Gastrocnemius medialis (tissue), 4 donors: Measurements from ENCODE around the gene MAB21L3. TPM values are rescaled to one million over a fixed set of nuclear protein-coding genes. Genes with fewer than 3 reads are reported as not detected.
A peak's percentile ranks its signal among the peaks of the same experiment; 100 is the strongest.

Source experiments
- ATAC-seq, 2 donors: fragments of 150-250 bp; one replicate each; pipeline ENCODE4 v1.9.1; 2016
- DNase-seq, 2 donors: peaks; one replicate each; pipeline ENCODE4 v3.0.0-alpha.2; 2019
- H3K27ac ChIP-seq, 4 donors: fragments of 200-600 bp; sonication (generic); 1 replicate in 1 of 4; 2 replicates in 3 of 4; pipeline ENCODE4 v1.5.1; 2016 to 2018; ENCODE audit warnings: mild to moderate bottlenecking in 2 of 4, moderate library complexity in 1 of 4
- H3K27me3 ChIP-seq, 3 donors: fragments of 200-600 bp; sonication (generic) in 2 of 3; 1 replicate in 1 of 3; 2 replicates in 2 of 3; pipeline versions ENCODE4 v1.5.1 to v1.6.0; 2016 to 2019; ENCODE audit warnings: mild to moderate bottlenecking in 1 of 3, moderate library complexity in 1 of 3
- H3K36me3 ChIP-seq, 2 donors: fragments of 200-600 bp; sonication (generic) in 1 of 2; one replicate each; pipeline ENCODE4 v1.5.1; 2017 to 2018
- H3K4me1 ChIP-seq, 2 donors: fragments of 200-600 bp; sonication (generic) in 1 of 2; one replicate each; pipeline ENCODE4 v1.5.1; 2016 to 2017; ENCODE audit warnings: mild to moderate bottlenecking in 2 of 2
- H3K4me3 ChIP-seq, 4 donors: fragments of 200-600 bp; sonication (generic) in 3 of 4; 1 replicate in 1 of 4; 2 replicates in 3 of 4; pipeline ENCODE4 v1.5.1; 2016 to 2019; ENCODE audit warnings: mild to moderate bottlenecking in 2 of 4
- H3K9me3 ChIP-seq, 3 donors: fragments of 200-600 bp; sonication (generic) in 2 of 3; 1 replicate in 1 of 3; 2 replicates in 2 of 3; pipeline ENCODE4 v1.5.1; 2016 to 2019
- CTCF ChIP-seq, 5 experiments: fragments of 450-650 bp in 3 of 5; fragments of 200-600 bp in 2 of 5; sonication (generic) in 2 of 5; IDR thresholded peaks in 4 of 5; conservative IDR thresholded peaks in 1 of 5; 1 replicate in 4 of 5; 2 replicates in 1 of 5; pipeline ENCODE4 v1.5.1; 2016 to 2019; ENCODE audit warnings: antibody characterized with exemption in 5 of 5, mild to moderate bottlenecking in 3 of 5, moderate library complexity in 3 of 5
- POLR2A ChIP-seq, 2 donors: fragments of 450-650 bp; IDR thresholded peaks; one replicate each; pipeline ENCODE4 v1.6.1; 2017; ENCODE audit warnings: antibody characterized with exemption in 2 of 2, mild to moderate bottlenecking in 2 of 2, moderate library complexity in 2 of 2
- in situ Hi-C, 4 donors: fragments of 200-750 bp; cut with MboI; loops; one replicate each; pipeline versions ENCODE4 v1.15.0 to v1.8.0; 2017; ENCODE audit warnings: low sequenced_read_pairs in 4 of 4
- intact Hi-C: fragments of 100-400 bp; cut with DNase I; formaldehyde crosslinking; loops from one replicate; pipeline ENCODE4 v1.15.1; 2023; ENCODE audit warnings: low total_unique reads
- total RNA-seq, 4 donors: library from RNA; depleted of rRNA; stranded (reverse); fragments of >200 nt; gene quantifications; one replicate each; pipeline versions ENCODE4 v1.1.0 to v1.2.3, GENCODE V29; 2016

Gene MAB21L3
- total RNA-seq, 4 donors from 2014 or later = 0.07 to 2.0 (median 0.16) TPM; not detected in 1

DNA sequence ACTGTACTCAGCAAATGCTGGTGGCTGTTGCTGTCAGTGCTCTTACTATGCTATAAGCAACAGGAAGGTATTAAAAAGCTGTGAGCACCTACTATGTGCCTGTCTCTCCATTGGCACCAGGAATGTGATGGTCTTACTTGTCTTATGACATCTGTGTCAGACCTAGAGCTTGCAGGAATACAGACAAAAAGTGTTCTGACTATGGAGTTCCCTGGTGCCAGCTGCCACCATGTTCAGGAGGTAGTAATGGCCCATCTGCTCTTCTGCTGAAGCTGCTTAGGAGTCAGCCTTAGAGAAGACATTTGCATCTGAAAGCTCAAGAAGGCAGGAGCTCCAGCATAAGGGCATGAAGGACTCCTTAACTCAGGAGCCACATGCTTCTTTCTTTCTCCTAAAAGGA lies 52.3 kb downstream of the MAB21L3 start:
- ATAC-seq (no peak), DNase-seq (no peak)
- H3K4me3 ChIP-seq = no peak overlapping the region
- TF ChIP-seq CTCF (IDR thresholded peaks at IDR 0.05 in 4 of 5, conservative IDR thresholded peaks at IDR 0.05 in 1 of 5) = no peak
- TF ChIP-seq POLR2A (IDR thresholded peaks at IDR 0.05) = no peak
- H3K36me3 ChIP-seq = no peaks in the 10 kb centered on the region
- intact Hi-C loops (no loop called here), in situ Hi-C loops (loop anchor here in 1 of 4 donors (25.0 kb wide), 1 partner anchor 199 kb away; the partner anchor contains the start of gene ATP1A1)
- H3K27me3 ChIP-seq = no peaks in the 10 kb centered on the region
- no peaks in the 10 kb centered on the region for H3K9me3 ChIP-seq
- H3K4me1 ChIP-seq = peaks cover 0 to 13% of the 10 kb centered on the region in 2 donors
- no peak overlapping the region for H3K27ac ChIP-seq

- Histone ChIP-seq H3K4me1 (peaks cover 0 to 13% of the 10 kb centered on the region in 2 donors), H3K36me3 (no peaks in the 10 kb centered on the region), H3K9me3 (no peaks in the 10 kb centered on the region), H3K27me3 (no peaks in the 10 kb centered on the region), H3K27ac (peak overlapping the region in 3 of 4 donors; percentile 43 to 66 (median 52)), H3K4me3 (no peak overlapping the region)
- DNase-seq = no peak
- in situ Hi-C loops (loop anchor here in 1 of 4 donors (25.0 kb wide), 1 partner anchor 198 kb away; the partner anchor contains the start of gene ATP1A1), intact Hi-C loops (no loop called here)
- no peak for ATAC-seq
- TF ChIP-seq CTCF (IDR thresholded peaks at IDR 0.05 in 4 of 5, conservative IDR thresholded peaks at IDR 0.05 in 1 of 5) (no peak), POLR2A (IDR thresholded peaks at IDR 0.05) (no peak)
These were observed 53.0 kb downstream of the MAB21L3 start for GRCh38 chr1:116164150-116164549.

GRCh38 chr1:116164604-116165368 lies 53.6 kb downstream of the MAB21L3 start:
- in situ Hi-C loops = loop anchor here in 1 of 4 donors (25.0 kb wide), 1 partner anchor 198 kb away; the partner anchor contains the start of gene ATP1A1
- Histone ChIP-seq H3K4me3 (no peak overlapping the region), H3K27me3 (no peaks in the 10 kb centered on the region), H3K27ac (peak overlapping the region; percentile 14 to 66 (median 48)), H3K9me3 (no peaks in the 10 kb centered on the region), H3K4me1 (peaks cover 0 to 13% of the 10 kb centered on the region in 2 donors), H3K36me3 (no peaks in the 10 kb centered on the region)
- DNase-seq (peak in 1 of 2 donors; percentile 22), ATAC-seq (peak; percentile 28 to 38)
- no peak for TF ChIP-seq POLR2A (IDR thresholded peaks at IDR 0.05)
- no peak for TF ChIP-seq CTCF (IDR thresholded peaks at IDR 0.05 in 4 of 5, conservative IDR thresholded peaks at IDR 0.05 in 1 of 5)
- intact Hi-C loops = no loop called here

DNA sequence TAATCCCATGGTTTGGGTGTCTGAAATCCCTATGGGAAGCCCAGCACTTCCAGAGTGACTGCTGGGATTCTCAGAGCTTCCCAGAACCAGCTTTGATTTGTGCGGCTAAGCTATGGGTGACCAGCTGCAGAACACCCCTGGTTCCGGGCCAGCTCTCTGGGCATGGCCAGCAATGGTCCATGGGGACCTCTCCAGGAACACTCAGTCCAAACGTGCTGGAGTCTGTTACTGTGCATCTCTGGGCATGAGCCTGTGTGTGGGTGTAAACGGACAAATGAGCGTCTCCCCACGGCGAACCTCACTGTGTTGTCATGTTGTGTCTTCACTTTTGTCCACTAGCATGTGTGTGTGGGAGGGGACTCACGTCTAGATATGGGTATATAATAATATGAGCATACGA lies 54.4 kb downstream of the MAB21L3 start:
- H3K27ac ChIP-seq = peak overlapping the region in 3 of 4 donors; percentile 43 to 66 (median 52)
- intact Hi-C loops = no loop called here
- H3K36me3 ChIP-seq = no peaks in the 10 kb centered on the region
- ATAC-seq = peak; percentile 48 to 56
- H3K4me3 ChIP-seq = no peak overlapping the region
- peaks cover 0 to 13% of the 10 kb centered on the region in 2 donors for H3K4me1 ChIP-seq
- TF ChIP-seq POLR2A (IDR thresholded peaks at IDR 0.05) = no peak
- TF ChIP-seq CTCF (IDR thresholded peaks at IDR 0.05 in 4 of 5, conservative IDR thresholded peaks at IDR 0.05 in 1 of 5) = no peak
- peak; percentile 45 to 67 for DNase-seq
- no peaks in the 10 kb centered on the region for H3K9me3 ChIP-seq
- H3K27me3 ChIP-seq = no peaks in the 10 kb centered on the region
- in situ Hi-C loops = loop anchor here in 1 of 4 donors (25.0 kb wide), 1 partner anchor 197 kb away; the partner anchor contains the start of gene ATP1A1
